ENCODE results near the gene FAM227B.
"Not testable (repeated sequence)": the region's sequence is repeated elsewhere in the genome, so short reads cannot be mapped to it uniquely, and the experiment has no call there.

The FAM227B gene

DNA sequence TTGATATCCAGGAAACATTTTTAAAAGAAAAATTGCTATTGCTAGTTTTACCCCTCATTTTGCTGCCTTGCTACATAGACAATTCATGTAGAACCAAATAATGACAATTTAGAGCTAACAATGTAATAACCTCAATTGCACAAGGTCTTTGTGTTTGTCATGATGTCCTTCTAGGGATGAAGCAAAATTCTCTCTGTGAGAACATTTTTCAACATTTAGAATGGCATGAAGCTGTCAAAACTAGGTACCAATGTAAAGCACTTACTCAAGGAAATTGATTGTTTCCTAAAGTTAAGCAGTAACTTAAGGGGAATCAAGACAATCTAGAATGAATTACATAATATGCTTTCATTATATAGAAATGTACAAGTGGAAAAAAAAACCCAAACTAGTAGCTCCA, 205.5 kb downstream of the FAM227B start:
- no peaks in the 10 kb centered on the region for H3K36me3 ChIP-seq (ENCODE audit: insufficient read depth, low read length)

GRCh38 chr15:49412797-49413196, 207.8 kb downstream of the FAM227B start:
- Histone ChIP-seq H3K9ac (ENCODE audit: low read depth, low read length) (no peak overlapping the region), H3K9me3 (ENCODE audit: insufficient read depth, low read depth, low read length) (no peaks in the 10 kb centered on the region), H3K4me3 (ENCODE audit: low read length) (no peak overlapping the region), H3K27ac (ENCODE audit: low read depth, low read length) (no peak overlapping the region), H3K4me1 (ENCODE audit: insufficient read depth, low read length) (no peaks in the 10 kb centered on the region), H3K27me3 (ENCODE audit: insufficient read depth, low read length) (no peaks in the 10 kb centered on the region), H3K36me3 (ENCODE audit: insufficient read depth, low read length) (no peaks in the 10 kb centered on the region)

More for the DNA sequence above, 205.5 kb downstream of the FAM227B start:
- no peaks in the 10 kb centered on the region for H3K9me3 ChIP-seq (ENCODE audit: insufficient read depth, low read depth, low read length)
- H3K9ac ChIP-seq (ENCODE audit: low read depth, low read length), result no peak overlapping the region
- no peaks in the 10 kb centered on the region for H3K4me1 ChIP-seq (ENCODE audit: insufficient read depth, low read length)
- no peaks in the 10 kb centered on the region for H3K27me3 ChIP-seq (ENCODE audit: insufficient read depth, low read length)
- H3K4me3 ChIP-seq (ENCODE audit: low read length), result no peak overlapping the region
- H3K27ac ChIP-seq (ENCODE audit: low read depth, low read length), result no peak overlapping the region

DNA sequence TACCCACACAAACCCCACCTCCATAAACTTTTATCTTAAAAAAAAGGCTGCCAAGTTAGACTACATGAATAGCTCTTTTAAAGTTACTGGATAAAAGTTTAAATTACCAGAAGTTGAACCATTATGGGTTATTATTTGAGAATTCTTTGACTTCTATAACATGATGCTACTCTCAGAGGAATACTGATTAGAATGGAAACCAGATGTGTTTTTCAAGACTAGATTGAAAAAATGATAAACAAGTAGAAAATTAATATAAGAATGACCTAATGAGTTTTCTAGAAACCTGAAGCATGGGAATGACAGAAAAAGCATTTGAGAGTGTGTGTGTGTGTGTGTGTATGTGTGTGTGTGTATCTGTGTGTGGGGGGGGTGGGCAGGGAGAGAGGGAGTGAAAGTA, 210.0 kb downstream of the FAM227B start:
- no peaks in the 10 kb centered on the region for H3K9me3 ChIP-seq (ENCODE audit: insufficient read depth, low read depth, low read length)
- no peak overlapping the region for H3K27ac ChIP-seq (ENCODE audit: low read depth, low read length)
- no peaks in the 10 kb centered on the region for H3K27me3 ChIP-seq (ENCODE audit: insufficient read depth, low read length)
- H3K36me3 ChIP-seq (ENCODE audit: insufficient read depth, low read length), result no peaks in the 10 kb centered on the region
- H3K4me3 ChIP-seq (ENCODE audit: low read length), result no peak overlapping the region
- H3K4me1 ChIP-seq (ENCODE audit: insufficient read depth, low read length), result no peaks in the 10 kb centered on the region
- H3K9ac ChIP-seq (ENCODE audit: low read depth, low read length), result no peak overlapping the region

GRCh38 chr15:49406352-49407118, 214.1 kb downstream of the FAM227B start:
- no peaks in the 10 kb centered on the region for H3K9me3 ChIP-seq (ENCODE audit: insufficient read depth, low read depth, low read length)
- no peaks in the 10 kb centered on the region for H3K27me3 ChIP-seq (ENCODE audit: insufficient read depth, low read length)
- WGBS, result 95% methylated on average over 17 of the region's 17 CpGs
- H3K27ac ChIP-seq (ENCODE audit: low read depth, low read length), result no peak overlapping the region
- H3K4me3 ChIP-seq (ENCODE audit: low read length), result no peak overlapping the region
- H3K36me3 ChIP-seq (ENCODE audit: insufficient read depth, low read length), result no peaks in the 10 kb centered on the region
- no peak overlapping the region for H3K9ac ChIP-seq (ENCODE audit: low read depth, low read length)
- no peaks in the 10 kb centered on the region for H3K4me1 ChIP-seq (ENCODE audit: insufficient read depth, low read length)

DNA sequence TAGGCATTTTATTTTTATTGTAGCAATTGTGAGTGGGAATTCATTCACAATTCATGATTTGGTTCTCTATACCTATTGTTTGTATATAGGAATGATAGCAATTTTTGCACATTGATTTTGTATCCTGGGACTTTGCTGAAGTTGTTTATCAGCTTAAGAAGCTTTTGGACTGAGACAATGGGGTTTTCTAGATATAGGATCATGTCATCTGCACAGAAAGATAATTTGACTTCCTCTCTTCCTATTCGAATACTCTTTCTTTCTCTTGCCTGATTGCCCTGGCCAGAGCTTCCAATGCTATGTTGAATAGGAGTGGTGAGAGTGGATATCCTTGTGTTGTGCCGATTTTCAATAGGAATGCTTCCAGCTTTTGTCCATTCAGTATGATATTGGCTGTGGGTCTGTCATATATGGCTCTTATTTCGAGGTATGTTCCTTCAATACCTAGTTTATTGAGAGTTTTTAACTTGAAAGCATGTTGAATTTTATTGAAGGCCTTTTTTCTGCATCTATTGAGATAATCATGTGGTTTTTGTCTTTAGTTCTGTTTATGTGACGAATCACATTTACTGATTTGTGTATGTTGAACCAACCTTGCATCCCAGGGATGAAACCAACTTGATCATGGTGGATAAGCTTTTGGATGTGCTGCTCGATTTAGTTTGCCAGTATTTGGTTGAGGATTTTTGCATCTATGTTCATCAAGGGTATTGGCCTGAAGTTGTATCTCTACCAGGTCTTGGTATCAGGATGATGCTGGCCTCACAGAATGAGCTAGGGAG, 217.9 kb downstream of the FAM227B start:
- H3K27ac ChIP-seq (ENCODE audit: low read depth, low read length); H3K4me3 ChIP-seq (ENCODE audit: low read length); H3K27me3 ChIP-seq (ENCODE audit: insufficient read depth, low read length); H3K4me1 ChIP-seq (ENCODE audit: insufficient read depth, low read length); H3K36me3 ChIP-seq (ENCODE audit: insufficient read depth, low read length); H3K9me3 ChIP-seq (ENCODE audit: insufficient read depth, low read depth, low read length); H3K9ac ChIP-seq (ENCODE audit: low read depth, low read length): not testable (repeated sequence)
- 95% methylated on average over 5 of the region's 5 CpGs for WGBS

GRCh38 chr15:49387471-49387870, 233.1 kb downstream of the FAM227B start:
- Histone ChIP-seq H3K9ac (ENCODE audit: low read depth, low read length) (no peak overlapping the region), H3K36me3 (ENCODE audit: insufficient read depth, low read length) (no peaks in the 10 kb centered on the region), H3K4me1 (ENCODE audit: insufficient read depth, low read length) (peaks cover 15% of the 10 kb centered on the region), H3K4me3 (ENCODE audit: low read length) (no peak overlapping the region), H3K9me3 (ENCODE audit: insufficient read depth, low read depth, low read length) (no peaks in the 10 kb centered on the region), H3K27ac (ENCODE audit: low read depth, low read length) (no peak overlapping the region), H3K27me3 (ENCODE audit: insufficient read depth, low read length) (no peaks in the 10 kb centered on the region)
- WGBS, result 93% methylated on average over 1 of the region's 2 CpGs

- Histone ChIP-seq H3K4me1 (ENCODE audit: insufficient read depth, low read length) (peaks cover 23% of the 10 kb centered on the region), H3K27ac (ENCODE audit: low read depth, low read length) (no peak overlapping the region), H3K27me3 (ENCODE audit: insufficient read depth, low read length) (no peaks in the 10 kb centered on the region), H3K9me3 (ENCODE audit: insufficient read depth, low read depth, low read length) (no peaks in the 10 kb centered on the region), H3K9ac (ENCODE audit: low read depth, low read length) (no peak overlapping the region), H3K4me3 (ENCODE audit: low read length) (no peak overlapping the region), H3K36me3 (ENCODE audit: insufficient read depth, low read length) (no peaks in the 10 kb centered on the region)
- WGBS, result 95% methylated on average over 1 of the region's 1 CpG
Measured at GRCh38 chr15:49383266-49383665, 237.4 kb downstream of the FAM227B start.

GRCh38 chr15:49382394-49382793, 238.2 kb downstream of the FAM227B start:
- no peaks in the 10 kb centered on the region for H3K9me3 ChIP-seq (ENCODE audit: insufficient read depth, low read depth, low read length)
- H3K9ac ChIP-seq (ENCODE audit: low read depth, low read length), result no peak overlapping the region
- H3K27ac ChIP-seq (ENCODE audit: low read depth, low read length), result no peak overlapping the region
- no peaks in the 10 kb centered on the region for H3K36me3 ChIP-seq (ENCODE audit: insufficient read depth, low read length)
- H3K27me3 ChIP-seq (ENCODE audit: insufficient read depth, low read length), result no peaks in the 10 kb centered on the region
- H3K4me3 ChIP-seq (ENCODE audit: low read length), result no peak overlapping the region
- H3K4me1 ChIP-seq (ENCODE audit: insufficient read depth, low read length), result peaks cover 23% of the 10 kb centered on the region

GRCh38 chr15:49380912-49381311, 239.7 kb downstream of the FAM227B start:
- H3K27ac ChIP-seq (ENCODE audit: low read depth, low read length), result no peak overlapping the region
- no peaks in the 10 kb centered on the region for H3K27me3 ChIP-seq (ENCODE audit: insufficient read depth, low read length)
- WGBS, result 77% methylated on average over 5 of the region's 5 CpGs
- no peak overlapping the region for H3K9ac ChIP-seq (ENCODE audit: low read depth, low read length)
- no peak overlapping the region for H3K4me3 ChIP-seq (ENCODE audit: low read length)
- H3K9me3 ChIP-seq (ENCODE audit: insufficient read depth, low read depth, low read length), result no peaks in the 10 kb centered on the region
- H3K4me1 ChIP-seq (ENCODE audit: insufficient read depth, low read length), result peaks cover 23% of the 10 kb centered on the region
- no peaks in the 10 kb centered on the region for H3K36me3 ChIP-seq (ENCODE audit: insufficient read depth, low read length)

DNA sequence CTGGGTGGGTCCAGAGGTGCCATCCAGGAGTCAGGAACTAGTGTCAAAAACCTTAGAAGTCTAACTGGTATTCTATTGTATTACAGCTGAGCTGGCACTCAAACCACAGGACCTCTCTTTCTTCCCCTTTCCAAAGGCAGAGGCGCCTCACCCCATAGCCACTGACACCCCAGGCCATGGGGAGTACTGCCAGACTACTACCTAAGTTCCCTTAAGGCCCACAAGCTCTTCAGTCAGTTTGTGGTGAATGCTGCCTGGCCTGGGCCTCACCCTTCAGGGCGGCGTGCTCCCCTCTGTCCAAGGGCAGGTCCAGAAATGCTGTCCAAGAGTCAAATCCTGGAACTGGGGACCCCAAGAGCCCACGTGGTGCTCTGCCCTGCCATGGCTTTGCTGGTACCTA, 240.6 kb downstream of the FAM227B start:
- Histone ChIP-seq H3K9me3 (ENCODE audit: insufficient read depth, low read depth, low read length) (no peaks in the 10 kb centered on the region), H3K27ac (ENCODE audit: low read depth, low read length) (no peak overlapping the region)
- 96% methylated on average over 4 of the region's 4 CpGs for WGBS

DNA sequence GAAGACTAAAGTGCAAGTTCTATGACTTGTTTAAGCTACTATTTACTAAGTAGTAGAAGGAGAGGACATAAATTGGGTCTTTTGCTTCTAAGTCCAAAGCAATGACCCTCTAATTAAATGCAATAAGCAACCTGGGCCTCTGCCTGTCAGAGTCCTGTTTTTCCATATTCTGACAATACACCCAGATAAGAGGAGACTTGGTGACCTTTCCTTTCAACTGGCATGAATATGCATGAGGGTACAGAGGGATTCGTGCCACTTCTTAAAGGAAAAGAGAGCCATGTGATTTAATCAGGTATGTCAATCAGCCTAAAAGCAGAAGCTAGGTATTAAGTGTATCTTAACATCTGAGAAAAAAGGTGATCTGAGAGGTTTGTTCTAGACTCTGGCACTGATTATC, 248.3 kb downstream of the FAM227B start:
- H3K27ac ChIP-seq (ENCODE audit: low read depth, low read length), result no peak overlapping the region
- WGBS, result 22% methylated on average over 1 of the region's 1 CpG
- H3K36me3 ChIP-seq (ENCODE audit: insufficient read depth, low read length), result no peaks in the 10 kb centered on the region
- H3K27me3 ChIP-seq (ENCODE audit: insufficient read depth, low read length), result no peaks in the 10 kb centered on the region
- H3K9me3 ChIP-seq (ENCODE audit: insufficient read depth, low read depth, low read length), result no peaks in the 10 kb centered on the region
- H3K4me1 ChIP-seq (ENCODE audit: insufficient read depth, low read length), result peaks cover 9% of the 10 kb centered on the region
- no peak overlapping the region for H3K4me3 ChIP-seq (ENCODE audit: low read length)
- H3K9ac ChIP-seq (ENCODE audit: low read depth, low read length), result no peak overlapping the region

More for the DNA sequence above, 240.6 kb downstream of the FAM227B start:
- Histone ChIP-seq H3K36me3 (ENCODE audit: insufficient read depth, low read length) (no peaks in the 10 kb centered on the region), H3K4me3 (ENCODE audit: low read length) (no peak overlapping the region), H3K27me3 (ENCODE audit: insufficient read depth, low read length) (no peaks in the 10 kb centered on the region), H3K9ac (ENCODE audit: low read depth, low read length) (no peak overlapping the region), H3K4me1 (ENCODE audit: insufficient read depth, low read length) (peaks cover 23% of the 10 kb centered on the region)

Data from HUES64 (cell line).